ENCODE measurements around the gene MRNIP. TPM values are rescaled to one million over a fixed set of nuclear protein-coding genes. Genes with fewer than 3 reads are reported as not detected.

MRNIP gene
- total RNA-seq, 1 donor from 2014 or later, result 26.3 TPM

- DNase-seq (ENCODE audit: extremely low read depth, low read depth, low spot score), result no peak
Measured at GRCh38 chr5:179805529-179806249, 52.9 kb downstream of the MRNIP start.

- no peak for DNase-seq (ENCODE audit: extremely low read depth, low read depth, low spot score)
Measured at GRCh38 chr5:179805070-179805528, 53.5 kb downstream of the MRNIP start.

- no peak for DNase-seq (ENCODE audit: extremely low read depth, low read depth, low spot score)
Measured at GRCh38 chr5:179804555-179804947, 54.1 kb downstream of the MRNIP start.

GRCh38 chr5:179803651-179804554 is 54.7 kb downstream of the MRNIP start:
- DNase-seq (ENCODE audit: extremely low read depth, low read depth, low spot score), result no peak

- DNase-seq (ENCODE audit: extremely low read depth, low read depth, low spot score), result no peak
Measured at GRCh38 chr5:179802950-179803562, 55.6 kb downstream of the MRNIP start.

- DNase-seq (ENCODE audit: extremely low read depth, low read depth, low spot score), result no peak
Measured at GRCh38 chr5:179802207-179802883, 56.3 kb downstream of the MRNIP start.

- no peak for DNase-seq (ENCODE audit: extremely low read depth, low read depth, low spot score)
Measured at GRCh38 chr5:179801304-179802206, 57.1 kb downstream of the MRNIP start.

- no peak for DNase-seq (ENCODE audit: extremely low read depth, low read depth, low spot score)
Measured at GRCh38 chr5:179800696-179801201, 57.9 kb downstream of the MRNIP start.

- DNase-seq (ENCODE audit: extremely low read depth, low read depth, low spot score), result no peak
Measured at GRCh38 chr5:179800071-179800695, 58.4 kb downstream of the MRNIP start.

- DNase-seq (ENCODE audit: extremely low read depth, low read depth, low spot score), result no peak
Measured at GRCh38 chr5:179799644-179799973, 59.0 kb downstream of the MRNIP start.

- DNase-seq (ENCODE audit: extremely low read depth, low read depth, low spot score), result no peak
Measured at GRCh38 chr5:179798771-179799643, 59.6 kb downstream of the MRNIP start.

GRCh38 chr5:179798144-179798770 is 60.4 kb downstream of the MRNIP start:
- no peak for DNase-seq (ENCODE audit: extremely low read depth, low read depth, low spot score)

GRCh38 chr5:179797741-179798140 is 60.9 kb downstream of the MRNIP start:
- DNase-seq (ENCODE audit: extremely low read depth, low read depth, low spot score), result no peak

- no peak for DNase-seq (ENCODE audit: extremely low read depth, low read depth, low spot score)
Measured at GRCh38 chr5:179796877-179797608, 61.6 kb downstream of the MRNIP start.

GRCh38 chr5:179795863-179796833 is 62.5 kb downstream of the MRNIP start:
- DNase-seq (ENCODE audit: extremely low read depth, low read depth, low spot score), result no peak
